ENCODE results near the gene BRD8. TPM values are rescaled to one million over a fixed set of nuclear protein-coding genes. Genes with fewer than 3 reads are reported as not detected.

BRD8 gene
- total RNA-seq, 1 donor from 2014 or later: 51.8 TPM

Other genes starting within 250 kb of the BRD8 start
- gene FAM13B, start 145.6 kb downstream of the BRD8 start, total RNA-seq: 17.2 and 22.3 TPM in 2 replicates
- not detected in 2 replicates for gene WNT8A, start 94.6 kb downstream of the BRD8 start, total RNA-seq
- gene NME5, start 39.2 kb downstream of the BRD8 start, total RNA-seq: not detected in 2 replicates
- 17.4 and 18.8 TPM in 2 replicates for gene KIF20A, start 482 bp upstream of the BRD8 start, total RNA-seq
- 48.0 and 50.4 TPM in 2 replicates for gene CDC23, start 34.7 kb upstream of the BRD8 start, total RNA-seq
- 0.13 TPM in 1 of 2 replicates, not detected in the other for gene GFRA3, start 96.0 kb upstream of the BRD8 start, total RNA-seq
- gene CDC25C, start 153.2 kb upstream of the BRD8 start, total RNA-seq: 5.3 and 5.6 TPM in 2 replicates
- gene FAM53C, start 159.6 kb upstream of the BRD8 start, total RNA-seq: 27.0 and 29.2 TPM in 2 replicates
- 55.0 and 59.3 TPM in 2 replicates for gene KDM3B, start 174.1 kb upstream of the BRD8 start, total RNA-seq